HepG2 (cell line): ENCODE data around the gene PIKFYVE. TPM values are rescaled to one million over a fixed set of nuclear protein-coding genes. Genes with fewer than 3 reads are reported as not detected.

Experiments used
- ATAC-seq: fragments of 200-7000 bp; cut with Tn5 transposase; 3 replicates; pipeline ENCODE4 v1.9.1; 2020; ENCODE audit warnings: mild to moderate bottlenecking, moderate library complexity
- BruUV-seq: library from RNA; stranded (reverse); fragments of 400-500 nt; replicated peaks from 2 replicates; lab custom pipeline; 2021; lab: Mats Ljungman, UMichigan
- CTCF ChIA-PET: fragments of 300-600 bp; formaldehyde crosslinking; extraction: SDS; loops from one replicate; lab custom pipeline; 2021; ENCODE audit warnings: low total read pairs, inconsistent platforms, low intra/inter-chr PET ratio; lab: Yijun Ruan, JAX
- POLR2A ChIA-PET: fragments of 350-600 bp; sonication (Branson Sonifier 250); formaldehyde crosslinking; loops from one replicate; lab custom pipeline; 2020; ENCODE audit warnings: antibody characterized with exemption, inconsistent platforms; lab: Yijun Ruan, JAX
- DNase-seq: peaks from one replicate; pipeline ENCODE4 v3.0.0-alpha.2; 2015; ENCODE audit warnings: low spot score
- FAIRE-seq: peaks from 3 replicates; lab custom pipeline; 2011; peaks lifted over from hg19 to GRCh38; lab: Jason Lieb, UNC
- H2AFZ ChIP-seq: one replicate; pipeline ENCODE4 v1.6.1; 2011; ENCODE audit warnings: low read length, inconsistent platforms
- H3K27ac ChIP-seq: fragments of 300-600 bp; 3 replicates; pipeline ENCODE4 v1.8.0; 2011; ENCODE audit warnings: mixed run types, mild to moderate bottlenecking, mixed read lengths, low read length, inconsistent platforms; ENCODE audit not compliant: insufficient read depth; ENCODE audit errors: extremely low read length
- H3K27me3 ChIP-seq, 2 experiments: fragments of 200-600 bp in 1 of 2; 2 replicates in 1 of 2; 3 replicates in 1 of 2; pipeline versions ENCODE4 v1.6.0 to v1.8.0; 2011; ENCODE audit warnings: low read length in 2 of 2, mild to moderate bottlenecking in 2 of 2, moderate library complexity in 2 of 2, inconsistent platforms in 1 of 2; ENCODE audit not compliant: insufficient read depth in 2 of 2, control insufficient read depth in 1 of 2
- H3K36me3 ChIP-seq, 2 experiments: fragments of 200-600 bp in 1 of 2; replicated peaks in 1 of 2; 2 replicates in 1 of 2; 3 replicates in 1 of 2; pipeline versions ENCODE4 v1.5.1 to v1.8.0; 2011; ENCODE audit warnings: low read length in 2 of 2, inconsistent platforms in 1 of 2; ENCODE audit not compliant: insufficient read depth in 2 of 2, control insufficient read depth in 1 of 2
- H3K4me1 ChIP-seq: 2 replicates; pipeline ENCODE4 v1.5.1; 2012; ENCODE audit warnings: low read length, inconsistent platforms; ENCODE audit not compliant: insufficient read depth
- H3K4me2 ChIP-seq: 2 replicates; pipeline ENCODE4 v1.6.0; 2011; ENCODE audit warnings: low read depth, low read length, inconsistent platforms
- H3K4me3 ChIP-seq, 3 experiments: fragments of 200-600 bp in 1 of 3; sonication (generic), shearing (Covaris generic) in 1 of 3; replicated peaks in 1 of 3; 2 replicates each; pipeline ENCODE4 v1.5.1; 2011 to 2016; ENCODE audit warnings: low read length in 3 of 3, inconsistent platforms in 2 of 3, low read depth in 2 of 3, mild to moderate bottlenecking in 2 of 3, control low read depth in 1 of 3, mixed read lengths in 1 of 3; ENCODE audit not compliant: insufficient read depth in 1 of 3
- H3K79me2 ChIP-seq: one replicate; pipeline ENCODE4 v1.6.1; 2011; ENCODE audit warnings: low read length, inconsistent platforms; ENCODE audit not compliant: insufficient read depth
- H3K9ac ChIP-seq: 2 replicates; pipeline ENCODE4 v1.6.0; 2011; ENCODE audit warnings: mild to moderate bottlenecking, low read depth, low read length, inconsistent platforms; ENCODE audit not compliant: insufficient read depth
- H3K9me3 ChIP-seq: 2 replicates; pipeline ENCODE4 v1.5.1; 2012; ENCODE audit warnings: mild to moderate bottlenecking, low read length
- H4K20me1 ChIP-seq: 2 replicates; pipeline ENCODE4 v1.6.0; 2011; ENCODE audit warnings: inconsistent platforms, mild to moderate bottlenecking, low read length, moderate library complexity; ENCODE audit not compliant: insufficient read depth
- ARNT2 ChIP-seq: sonication (generic); formaldehyde crosslinking; IDR thresholded peaks from 2 replicates; pipeline ENCODE4 v1.8.0; 2022; ENCODE audit warnings: mild to moderate bottlenecking, low read depth, missing genetic modification reagents, moderate library complexity
- ELF3 ChIP-seq: IDR thresholded peaks from 2 replicates; pipeline ENCODE4 v1.6.1; 2016; ENCODE audit warnings: missing genetic modification reagents, missing compliant biosample characterization
- KLF11 ChIP-seq: IDR thresholded peaks from 2 replicates; pipeline ENCODE4 v1.6.1; 2016; ENCODE audit warnings: missing compliant biosample characterization
- MBD4 ChIP-seq: IDR thresholded peaks from 2 replicates; pipeline ENCODE4 v1.6.1; 2012; ENCODE audit warnings: low read length, inconsistent platforms, borderline replicate concordance
- MIXL1 ChIP-seq: IDR thresholded peaks from 2 replicates; pipeline ENCODE4 v1.6.1; 2016
- RARG ChIP-seq: sonication (generic); formaldehyde crosslinking; IDR thresholded peaks from 2 replicates; pipeline ENCODE4 v1.4.0; 2020; ENCODE audit warnings: low read depth, mild to moderate bottlenecking, missing genetic modification reagents
- RFX5 ChIP-seq: IDR thresholded peaks from 2 replicates; pipeline ENCODE4 v1.6.1; 2011; ENCODE audit warnings: low read depth, low read length, improper control_type of control experiment
- SP140L ChIP-seq: sonication (generic); formaldehyde crosslinking; IDR thresholded peaks from 2 replicates; pipeline ENCODE4 v1.4.0; 2020; ENCODE audit warnings: missing genetic modification reagents, borderline replicate concordance
- ZNF17 ChIP-seq: sonication (generic); formaldehyde crosslinking; IDR thresholded peaks from 2 replicates; pipeline ENCODE4 v1.5.0; 2020; ENCODE audit warnings: mild to moderate bottlenecking, missing genetic modification reagents
- ZNF468 ChIP-seq: sonication (generic); formaldehyde crosslinking; IDR thresholded peaks from 2 replicates; pipeline ENCODE4 v1.8.0; 2022; ENCODE audit warnings: mild to moderate bottlenecking, moderate library complexity, missing genetic modification reagents
- ZNF547 ChIP-seq: sonication (generic); formaldehyde crosslinking; IDR thresholded peaks from 2 replicates; pipeline ENCODE4 v1.5.1; 2020; ENCODE audit warnings: mild to moderate bottlenecking, missing genetic modification reagents
- ZNF567 ChIP-seq: sonication (generic); formaldehyde crosslinking; IDR thresholded peaks from 2 replicates; pipeline ENCODE4 v1.8.1; 2023; ENCODE audit warnings: mild to moderate bottlenecking, missing genetic modification reagents, borderline replicate concordance
- ZNF652 ChIP-seq: IDR thresholded peaks from 2 replicates; pipeline ENCODE4 v1.6.1; 2016; ENCODE audit warnings: low read depth, borderline replicate concordance
- WGBS: methylation state at CpG from one replicate; pipeline ENCODE4 v1.1.6; 2017; ENCODE audit warnings: low lambda C conversion rate; 5-methylcytosine and 5-hydroxymethylcytosine counted together
- in situ Hi-C: cut with HindIII; loops from 2 replicates; pipeline ENCODE4 v1.10.0; 2017; ENCODE audit warnings: low pct_unique_long_range_greater_than_20kb; ENCODE audit not compliant: extremely low pct_ligation_motif_present
- intact Hi-C: fragments of 100-400 bp; cut with micrococcal nuclease; formaldehyde crosslinking; loops from one replicate; pipeline ENCODE4 v1.10.0; 2022; ENCODE audit not compliant: unreplicated experiment
- polyA plus RNA-seq, 8 experiments: library from polyadenylated mRNA; depleted of rRNA in 3 of 8; stranded (reverse) in 7 of 8; unstranded in 1 of 8; fragments of >200 nt; fragmentation: Illumina TruSeq in 4 of 8; extraction: Trizol in 4 of 8; gene quantifications; 2 replicates each; pipeline versions ENCODE4 v1.2.1 to v1.2.3, GENCODE V29; 2011 to 2016; ENCODE audit warnings: low read depth in 4 of 8, missing spikeins in 1 of 8, mixed read lengths in 1 of 8; ENCODE audit not compliant: insufficient read depth in 1 of 8
- total RNA-seq, 5 experiments: library from RNA; depleted of rRNA; stranded (reverse); fragments of >200 nt; fragmentation: Illumina TruSeq; extraction: Trizol; gene quantifications; 2 replicates each; pipeline ENCODE4 v1.2.3, GENCODE V29; 2016; ENCODE audit warnings: low read depth in 1 of 5
- TF ChIP-seq, protein P1 (sequence below): sonication (generic); formaldehyde crosslinking; IDR thresholded peaks from 2 replicates; pipeline ENCODE4 v1.9.0; 2022; ENCODE audit warnings: low read depth, missing genetic modification reagents
- TF ChIP-seq, protein P2 (sequence below), 2 experiments: sonication (generic) in 1 of 2; formaldehyde crosslinking in 1 of 2; IDR thresholded peaks; 2 replicates each; pipeline versions ENCODE4 v1.6.1 to v1.9.0; 2014 to 2022; ENCODE audit warnings: antibody characterized with exemption in 1 of 2, borderline replicate concordance in 1 of 2, inconsistent platforms in 1 of 2, low read depth in 1 of 2, missing genetic modification reagents in 1 of 2

PIKFYVE gene
- total and polyA plus RNA-seq, 2 of the 13 experiments (the other 11 are each of a cell fraction or from before 2014, with no cell fraction given), result 20.2 to 21.7 TPM

DNA sequence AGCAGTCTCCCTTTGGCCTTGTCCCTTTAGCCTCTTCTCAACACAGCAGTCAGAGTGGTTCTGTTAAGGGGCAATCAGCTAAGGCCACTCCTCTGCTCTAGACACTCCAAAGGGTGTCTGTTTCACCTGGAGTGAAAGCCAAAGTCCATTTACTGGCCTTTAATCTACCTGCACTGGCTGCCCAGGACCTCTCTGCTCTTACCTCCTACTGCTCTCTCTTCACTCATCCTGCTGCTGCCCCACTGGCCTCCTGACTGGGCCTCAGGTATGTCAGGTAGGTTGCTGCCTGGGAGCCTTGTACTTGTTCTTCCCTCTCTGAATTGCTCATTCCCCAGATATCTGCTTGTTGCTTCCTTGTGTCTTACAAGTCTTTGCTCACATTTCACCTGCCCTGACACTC lies 68.2 kb downstream of the PIKFYVE start (continued):
- TF ChIP-seq, protein P1, sequence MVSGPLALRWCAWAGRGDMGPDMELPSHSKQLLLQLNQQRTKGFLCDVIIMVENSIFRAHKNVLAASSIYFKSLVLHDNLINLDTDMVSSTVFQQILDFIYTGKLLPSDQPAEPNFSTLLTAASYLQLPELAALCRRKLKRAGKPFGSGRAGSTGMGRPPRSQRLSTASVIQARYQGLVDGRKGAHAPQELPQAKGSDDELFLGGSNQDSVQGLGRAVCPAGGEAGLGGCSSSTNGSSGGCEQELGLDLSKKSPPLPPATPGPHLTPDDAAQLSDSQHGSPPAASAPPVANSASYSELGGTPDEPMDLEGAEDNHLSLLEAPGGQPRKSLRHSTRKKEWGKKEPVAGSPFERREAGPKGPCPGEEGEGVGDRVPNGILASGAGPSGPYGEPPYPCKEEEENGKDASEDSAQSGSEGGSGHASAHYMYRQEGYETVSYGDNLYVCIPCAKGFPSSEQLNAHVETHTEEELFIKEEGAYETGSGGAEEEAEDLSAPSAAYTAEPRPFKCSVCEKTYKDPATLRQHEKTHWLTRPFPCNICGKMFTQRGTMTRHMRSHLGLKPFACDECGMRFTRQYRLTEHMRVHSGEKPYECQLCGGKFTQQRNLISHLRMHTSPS (CRISPR knock-in tag), result no peak
- TF ChIP-seq RARG (CRISPR knock-in tag), result no peak

DNA sequence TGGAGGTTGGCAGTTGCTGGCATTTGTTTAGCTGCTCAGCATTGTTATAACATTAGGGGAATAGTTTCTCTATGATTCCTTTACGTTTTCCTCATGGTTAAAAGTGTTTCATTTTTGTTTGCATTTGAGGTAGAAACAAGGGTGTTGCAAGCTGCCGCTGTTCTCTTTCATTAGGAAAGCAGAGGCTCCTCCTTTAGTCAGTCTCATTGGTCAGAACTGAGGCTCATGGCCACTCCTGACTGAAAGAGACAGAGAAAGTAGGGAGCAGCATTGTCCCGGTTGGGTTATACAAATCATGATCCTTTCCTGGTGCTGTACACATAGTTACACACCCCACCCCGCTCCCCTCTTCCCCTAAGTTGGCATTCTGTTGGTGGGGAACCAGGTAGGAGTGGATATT lies 80.7 kb downstream of the PIKFYVE start:
- TF ChIP-seq ZNF468 (CRISPR knock-in tag), result no peak
- no peak for TF ChIP-seq ZNF652 (CRISPR knock-in tag)
- TF ChIP-seq ZNF567 (CRISPR knock-in tag), result no peak
- TF ChIP-seq ZNF547 (CRISPR knock-in tag), result no peak
- TF ChIP-seq ZNF17, result no peak
- TF ChIP-seq MBD4, result no peak
- no peak for TF ChIP-seq ARNT2
- TF ChIP-seq KLF11 (CRISPR knock-in tag), result no peak
- TF ChIP-seq, protein P2, sequence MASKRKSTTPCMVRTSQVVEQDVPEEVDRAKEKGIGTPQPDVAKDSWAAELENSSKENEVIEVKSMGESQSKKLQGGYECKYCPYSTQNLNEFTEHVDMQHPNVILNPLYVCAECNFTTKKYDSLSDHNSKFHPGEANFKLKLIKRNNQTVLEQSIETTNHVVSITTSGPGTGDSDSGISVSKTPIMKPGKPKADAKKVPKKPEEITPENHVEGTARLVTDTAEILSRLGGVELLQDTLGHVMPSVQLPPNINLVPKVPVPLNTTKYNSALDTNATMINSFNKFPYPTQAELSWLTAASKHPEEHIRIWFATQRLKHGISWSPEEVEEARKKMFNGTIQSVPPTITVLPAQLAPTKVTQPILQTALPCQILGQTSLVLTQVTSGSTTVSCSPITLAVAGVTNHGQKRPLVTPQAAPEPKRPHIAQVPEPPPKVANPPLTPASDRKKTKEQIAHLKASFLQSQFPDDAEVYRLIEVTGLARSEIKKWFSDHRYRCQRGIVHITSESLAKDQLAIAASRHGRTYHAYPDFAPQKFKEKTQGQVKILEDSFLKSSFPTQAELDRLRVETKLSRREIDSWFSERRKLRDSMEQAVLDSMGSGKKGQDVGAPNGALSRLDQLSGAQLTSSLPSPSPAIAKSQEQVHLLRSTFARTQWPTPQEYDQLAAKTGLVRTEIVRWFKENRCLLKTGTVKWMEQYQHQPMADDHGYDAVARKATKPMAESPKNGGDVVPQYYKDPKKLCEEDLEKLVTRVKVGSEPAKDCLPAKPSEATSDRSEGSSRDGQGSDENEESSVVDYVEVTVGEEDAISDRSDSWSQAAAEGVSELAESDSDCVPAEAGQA (IDR thresholded peaks at IDR 0.05; ENCODE audit: low read depth), result no peak
- TF ChIP-seq, protein P2 (CRISPR knock-in tag; IDR thresholded peaks at IDR 0.05; ENCODE audit: borderline replicate concordance), result no peak
- TF ChIP-seq ELF3 (CRISPR knock-in tag), result no peak
- no peak for TF ChIP-seq MIXL1 (CRISPR knock-in tag)
- TF ChIP-seq RFX5, result no peak
- TF ChIP-seq SP140L (CRISPR knock-in tag), result no peak
- Histone ChIP-seq H2AFZ (no peak overlapping the region), H3K27ac (no peak overlapping the region), H3K4me3 (no peak overlapping the region), H3K4me2 (no peak overlapping the region), H3K36me3 (peaks cover 7 to 78% of the 10 kb centered on the region in 2 experiments), H3K27me3 (no peaks in the 10 kb centered on the region), H3K9me3 (no peaks in the 10 kb centered on the region), H3K79me2 (no peaks in the 10 kb centered on the region), H3K9ac (no peak overlapping the region), H4K20me1 (no peaks in the 10 kb centered on the region), H3K4me1 (no peaks in the 10 kb centered on the region)
- no peak for FAIRE-seq
- CTCF ChIA-PET, result no interaction called here
- POLR2A ChIA-PET, result no interaction called here
- WGBS, result 94% methylated on average over 4 of the region's 4 CpGs
- no TSS peak for BruUV-seq
- in situ Hi-C loops, result no loop called here
- no peak for DNase-seq
- no peak for ATAC-seq
- intact Hi-C loops, result no loop called here
